B cell (primary cell): ENCODE measurements around the gene ASB11. TPM values are rescaled to one million over a fixed set of nuclear protein-coding genes. Genes with fewer than 3 reads are reported as not detected.

Source experiments
- ATAC-seq: fragments of 200-7000 bp; cut with Tn5 transposase; one replicate; pipeline ENCODE4 v1.10.0; 2021; ENCODE audit warnings: low read depth, mild to moderate bottlenecking, moderate number of reproducible peaks, moderate library complexity
- CTCF ChIA-PET: fragments of 350-600 bp; sonication (Branson Sonifier 250); formaldehyde crosslinking; loops from one replicate; lab custom pipeline; 2021; ENCODE audit warnings: antibody characterized with exemption, inconsistent platforms; lab: Charles Lee
- POLR2A ChIA-PET: fragments of 350-600 bp; sonication (Branson Sonifier 250); formaldehyde crosslinking; loops from one replicate; lab custom pipeline; 2021; ENCODE audit warnings: antibody characterized with exemption; lab: Charles Lee
- DNase-seq: peaks from one replicate; pipeline ENCODE4 v3.0.0; 2013
- H2AFZ ChIP-seq: 2 replicates; pipeline ENCODE4 v1.6.1; 2012; ENCODE audit warnings: mild to moderate bottlenecking, low read depth, low read length; ENCODE audit not compliant: insufficient read depth, poor library complexity, severe bottlenecking
- H3K27ac ChIP-seq, 2 donors: 1 replicate in 1 of 2; 2 replicates in 1 of 2; pipeline ENCODE4 v1.5.1; 2012 to 2013; ENCODE audit warnings: low read length in 2 of 2, mild to moderate bottlenecking in 2 of 2, moderate library complexity in 1 of 2
- H3K27me3 ChIP-seq, 4 experiments: fragments of 200-600 bp in 1 of 4; sonication (generic) in 1 of 4; replicated peaks in 1 of 4; 1 replicate in 2 of 4; 2 replicates in 2 of 4; pipeline versions ENCODE4 v1.6.1 to v1.7.0; 2013 to 2016; ENCODE audit warnings: low read length in 3 of 4, mild to moderate bottlenecking in 2 of 4, mixed read lengths in 1 of 4, moderate library complexity in 1 of 4; ENCODE audit not compliant: insufficient read depth in 4 of 4, control insufficient read depth in 3 of 4; ENCODE audit errors: control extremely low read depth in 1 of 4
- H3K36me3 ChIP-seq, 2 experiments: replicated peaks in 1 of 2; 1 replicate in 1 of 2; 2 replicates in 1 of 2; pipeline versions ENCODE4 v1.6.1 to v1.7.1; 2013; ENCODE audit warnings: low read length in 1 of 2; ENCODE audit not compliant: insufficient read depth in 2 of 2, control insufficient read depth in 1 of 2; ENCODE audit errors: control extremely low read depth in 1 of 2, extremely low read depth in 1 of 2
- H3K4me1 ChIP-seq, 2 donors: fragments of 200-600 bp in 1 of 2; sonication (generic) in 1 of 2; 1 replicate in 1 of 2; 2 replicates in 1 of 2; pipeline versions ENCODE4 v1.5.1 to v1.6.1; 2013 to 2017; ENCODE audit warnings: low read length in 2 of 2; ENCODE audit not compliant: control insufficient read depth in 2 of 2, insufficient read depth in 2 of 2
- H3K4me2 ChIP-seq: replicated peaks from 2 replicates; pipeline ENCODE3; 2012; ENCODE audit warnings: mild to moderate bottlenecking, low read depth, low read length; ENCODE audit not compliant: poor library complexity, severe bottlenecking
- H3K4me3 ChIP-seq, 5 experiments: fragments of 200-600 bp in 1 of 5; sonication (generic) in 1 of 5; 1 replicate in 3 of 5; 2 replicates in 2 of 5; pipeline versions ENCODE4 v1.5.1 to v1.7.0; 2011 to 2016; ENCODE audit warnings: low read length in 4 of 5, mild to moderate bottlenecking in 4 of 5, low read depth in 2 of 5, control low read depth in 1 of 5, moderate library complexity in 1 of 5; ENCODE audit not compliant: insufficient read depth in 1 of 5; ENCODE audit errors: control extremely low read depth in 1 of 5, extremely low read depth in 1 of 5
- H3K79me2 ChIP-seq: fragments of 200-600 bp; sonication (generic); one replicate; pipeline ENCODE4 v1.6.0; 2016; ENCODE audit warnings: low read length; ENCODE audit not compliant: control insufficient read depth, insufficient read depth
- H3K9ac ChIP-seq: fragments of 200-600 bp; sonication (generic); 2 replicates; pipeline ENCODE4 v1.6.1; 2017; ENCODE audit warnings: mild to moderate bottlenecking, low read length, moderate library complexity
- H3K9me3 ChIP-seq, 3 donors: one replicate each; pipeline versions ENCODE4 v1.6.1 to v1.7.1; 2013; ENCODE audit warnings: low read length in 2 of 3; ENCODE audit not compliant: control insufficient read depth in 2 of 3, insufficient read depth in 1 of 3; ENCODE audit errors: control extremely low read depth in 1 of 3
- H4K20me1 ChIP-seq: 2 replicates; pipeline ENCODE4 v1.6.0; 2012; ENCODE audit warnings: mild to moderate bottlenecking, low read length; ENCODE audit not compliant: insufficient read depth, control insufficient read depth, poor library complexity, severe bottlenecking
- H3K27ac Mint-ChIP-seq: one replicate; pipeline ENCODE4 v1.8.0; 2021; ENCODE audit warnings: mixed read lengths
- H3K27me3 Mint-ChIP-seq: one replicate; pipeline ENCODE4 v1.8.0; 2021; ENCODE audit warnings: mixed read lengths
- H3K4me1 Mint-ChIP-seq: one replicate; pipeline ENCODE4 v1.8.0; 2021; ENCODE audit warnings: mixed read lengths
- H3K4me3 Mint-ChIP-seq: one replicate; pipeline ENCODE4 v1.8.0; 2021; ENCODE audit warnings: mixed read lengths
- H3K9me3 Mint-ChIP-seq: one replicate; pipeline ENCODE4 v1.8.0; 2022; ENCODE audit warnings: mixed read lengths; ENCODE audit not compliant: insufficient read depth
- CTCF ChIP-seq: fragments of 200-600 bp; IDR thresholded peaks from one replicate; pipeline ENCODE4 v1.8.0; 2022; ENCODE audit warnings: antibody characterized with exemption, mild to moderate bottlenecking
- EZH2 ChIP-seq: IDR thresholded peaks from 2 replicates; pipeline ENCODE4 v1.6.1; 2012; ENCODE audit warnings: borderline replicate concordance, low read depth, mild to moderate bottlenecking, moderate library complexity, low read length; ENCODE audit not compliant: insufficient read depth, poor library complexity, severe bottlenecking
- WGBS: methylation state at CpG from one replicate; pipeline ENCODE4 v1.1.5; 2013; ENCODE audit warnings: missing lambda C conversion rate; ENCODE audit not compliant: insufficient coverage; 5-methylcytosine and 5-hydroxymethylcytosine counted together
- intact Hi-C: fragments of 100-400 bp; cut with micrococcal nuclease; formaldehyde crosslinking; loops from one replicate; pipeline ENCODE4 v1.10.0; 2022
- polyA plus RNA-seq: library from polyadenylated mRNA; depleted of rRNA; stranded (reverse); fragments of >200 nt; gene quantifications from 2 replicates; pipeline ENCODE4 v1.2.3, GENCODE V29; 2012
- total RNA-seq, 2 donors: library from RNA; stranded (reverse); fragments of 120-200 nt in 1 of 2; gene quantifications; 1 replicate in 1 of 2; 2 replicates in 1 of 2; pipeline versions ENCODE4 v1.2.3 to v1.2.4, GENCODE V29; 2013 to 2022

ASB11 gene
- total and polyA plus RNA-seq, 2 donors (not counting 1 experiment from before 2014, with no cell fraction given): not detected

- H3K4me1 Mint-ChIP-seq: no peaks in the 10 kb centered on the region
- ChIA-PET POLR2A (no interaction called here), CTCF (no interaction called here)
- Histone ChIP-seq H4K20me1 (no peaks in the 10 kb centered on the region), H3K9ac (no peak overlapping the region), H3K4me1 (no peaks in the 10 kb centered on the region), H3K4me3 (no peak overlapping the region), H3K9me3 (no peaks in the 10 kb centered on the region), H3K4me2 (no peak overlapping the region), H3K27ac (no peak overlapping the region), H2AFZ (no peak overlapping the region), H3K27me3 (no peaks in the 10 kb centered on the region), H3K79me2 (no peaks in the 10 kb centered on the region), H3K36me3 (no peaks in the 10 kb centered on the region)
- no CpG with 5 or more reads among the region's 1 CpG for WGBS
- DNase-seq (no peak), ATAC-seq (no peak)
- TF ChIP-seq CTCF (no peak), EZH2 (no peak)
- H3K27me3 Mint-ChIP-seq: no peaks in the 10 kb centered on the region
- H3K27ac Mint-ChIP-seq: no peak overlapping the region
- H3K9me3 Mint-ChIP-seq: no peaks in the 10 kb centered on the region
- H3K4me3 Mint-ChIP-seq: no peak overlapping the region
- intact Hi-C loops: no loop called here
Observed at GRCh38 chrX:15271757-15272156, 43.7 kb downstream of the ASB11 start.

GRCh38 chrX:15269618-15270521, 45.6 kb downstream of the ASB11 start, which contains the start of gene ASB9:
Gene ASB9 (minus strand): TSS chrX:15270083. CDS start chrX:15269874, 209 bp downstream.
- TF ChIP-seq CTCF (no peak), EZH2 (no peak)
- DNase-seq (no peak), ATAC-seq (no peak)
- Histone ChIP-seq H3K4me3 (no peak within 1 kb of the TSS), H3K27ac (no peak within 1 kb of the TSS), H3K27me3 (no peaks in the 10 kb centered on the region), H3K9ac (no peak within 1 kb of the TSS), H3K36me3 (no peaks in the 10 kb centered on the region), H3K4me1 (no peaks in the 10 kb centered on the region), H3K9me3 (no peaks in the 10 kb centered on the region), H3K4me2 (no peak within 1 kb of the TSS), H4K20me1 (no peaks in the 10 kb centered on the region), H2AFZ (no peak within 1 kb of the TSS), H3K79me2 (no peaks in the 10 kb centered on the region)
- Mint-ChIP-seq H3K27me3 (no peaks in the 10 kb centered on the region), H3K4me1 (no peaks in the 10 kb centered on the region), H3K4me3 (no peak within 1 kb of the TSS), H3K27ac (no peak within 1 kb of the TSS), H3K9me3 (no peaks in the 10 kb centered on the region)
- intact Hi-C loops: no loop called here
- POLR2A ChIA-PET: no interaction called here
- CTCF ChIA-PET: no interaction called here
- 29% methylated on average over 4 of the region's 15 CpGs for WGBS
